ENCODE measurements around the gene CACHD1. TPM values are rescaled to one million over a fixed set of nuclear protein-coding genes. Genes with fewer than 3 reads are reported as not detected.

CACHD1 gene
- total RNA-seq, 1 experiment from 2014 or later: 8.4 TPM

GRCh38 chr1:64651841-64652240, 181.9 kb downstream of the CACHD1 start (continued):
- TF ChIP-seq FOSL1 (IDR thresholded peaks at IDR 0.05; ENCODE audit: low read depth): no peak

- no peaks in the 10 kb centered on the region for H3K9me2 ChIP-seq (ENCODE audit: insufficient read depth)
- DNase-seq (ENCODE audit: low read depth, low spot score): no peak
- no peak overlapping the region for H3K4me3 ChIP-seq (replicated peaks in 1 of 2; ENCODE audit: low read depth in 1 of 2, low read length in 2 of 2)
- no peak overlapping the region for H2AFZ ChIP-seq (ENCODE audit: low read depth, low read length, poor library complexity, severe bottlenecking)
- intact Hi-C loops (cut with micrococcal nuclease): no loop called here
- ATAC-seq: no peak
- no peaks in the 10 kb centered on the region for H3K36me3 ChIP-seq (ENCODE audit: control insufficient read depth in 1 of 2, insufficient read depth in 2 of 2, low read length in 2 of 2)
- BruUV-seq (replicated peaks): no TSS peak
- H3K9ac ChIP-seq (ENCODE audit: low read length): no peak overlapping the region
- no peaks in the 10 kb centered on the region for H3K79me2 ChIP-seq (ENCODE audit: insufficient read depth, low read length)
- ChIA-PET RAD21 (ENCODE audit: low non-redundant PET in 1 of 2, low total read pairs in 2 of 2, uncharacterized antibody in 2 of 2, unreplicated experiment in 2 of 2) (no interaction called here), CTCF (interaction anchor here (1.5 kb wide), 1 partner anchor 10 kb away, joined by 3 read pairs; no protein-coding TSS in a partner anchor), POLR2A (no interaction called here)
- H3K4me1 ChIP-seq (ENCODE audit: control insufficient read depth in 1 of 2, insufficient read depth in 2 of 2, low read length in 2 of 2): no peaks in the 10 kb centered on the region
- no peak overlapping the region for H3K27ac ChIP-seq (ENCODE audit: low read depth, low read length)
- no peak overlapping the region for H3K4me2 ChIP-seq (ENCODE audit: low read length)
- H4K20me1 ChIP-seq (ENCODE audit: insufficient read depth): no peaks in the 10 kb centered on the region
- no peaks in the 10 kb centered on the region for H3K9me3 ChIP-seq (ENCODE audit: control insufficient read depth in 1 of 2, insufficient read depth in 1 of 2, low read depth in 1 of 2, low read length in 2 of 2)
- TF ChIP-seq RAD21 (IDR thresholded peaks at IDR 0.05; ENCODE audit: low read depth): no peak
- TF ChIP-seq EZH2 (IDR thresholded peaks at IDR 0.05): no peak
- TF ChIP-seq CBX3 (IDR thresholded peaks at IDR 0.05; ENCODE audit: low read depth): no peak
- no peak for TF ChIP-seq POLR2A (IDR thresholded peaks at IDR 0.05; ENCODE audit: borderline replicate concordance, extremely low read depth, insufficient read depth, insufficient read length)
- no peak for TF ChIP-seq ZBTB33 (IDR thresholded peaks at IDR 0.05; ENCODE audit: extremely low read depth, insufficient replicate concordance, low read length)
- no peak for TF ChIP-seq EZH2phosphoT487 (IDR thresholded peaks at IDR 0.05; ENCODE audit: borderline replicate concordance)
- TF ChIP-seq JUND (IDR thresholded peaks at IDR 0.05): no peak
- TF ChIP-seq EGR1 (IDR thresholded peaks at IDR 0.05; ENCODE audit: low read depth): no peak
- no peak for TF ChIP-seq SRF (IDR thresholded peaks at IDR 0.05; ENCODE audit: low read depth)
- no peak for TF ChIP-seq TCF7L2 (IDR thresholded peaks at IDR 0.05; ENCODE audit: borderline replicate concordance, extremely low read depth, insufficient read depth, insufficient read length)
- no peak for TF ChIP-seq CEBPB (IDR thresholded peaks at IDR 0.05; ENCODE audit: low read depth)
- TF ChIP-seq ZNF274 (IDR thresholded peaks at IDR 0.05; ENCODE audit: low read depth, low read length): no peak
- TF ChIP-seq MAX (IDR thresholded peaks at IDR 0.05): no peak
- TF ChIP-seq ATF3 (IDR thresholded peaks at IDR 0.05): no peak
- TF ChIP-seq ELF1 (IDR thresholded peaks at IDR 0.05; ENCODE audit: borderline replicate concordance, low read depth): no peak
- TF ChIP-seq REST (IDR thresholded peaks at IDR 0.05; ENCODE audit: low read depth): no peak
- TF ChIP-seq POLR2AphosphoS5 (IDR thresholded peaks at IDR 0.05; ENCODE audit: low read depth, low read length): no peak
- no peak for TF ChIP-seq ZFX (IDR thresholded peaks at IDR 0.05)
- no peak for TF ChIP-seq CTCF (IDR thresholded peaks at IDR 0.05 in 2 of 3, conservative IDR thresholded peaks at IDR 0.05 in 1 of 3; ENCODE audit: borderline replicate concordance in 1 of 3, insufficient read depth in 1 of 3, low read depth in 2 of 3, low read length in 2 of 3)
- H3K27me3 ChIP-seq (ENCODE audit: insufficient read depth, low read length): no peaks in the 10 kb centered on the region
These were observed 183.5 kb downstream of the CACHD1 start for GRCh38 chr1:64653466-64653865.

Measured in HCT116 (cell line).